PC-9 (cell line): ENCODE results near the gene SLC35E4. TPM values are rescaled to one million over a fixed set of nuclear protein-coding genes. Genes with fewer than 3 reads are reported as not detected.

ENCODE experiments used
- BruUV-seq: library from RNA; stranded (reverse); fragments of 400-500 nt; replicated peaks from 2 replicates; lab custom pipeline; 2021; lab: Mats Ljungman, UMichigan
- CTCF ChIA-PET: fragments of 300-600 bp; sonication (Branson Sonifier 250); formaldehyde crosslinking; loops from one replicate; lab custom pipeline; 2022; ENCODE audit warnings: antibody characterized with exemption; lab: Charles Lee
- POLR2A ChIA-PET: fragments of 300-600 bp; sonication (Branson Sonifier 250); formaldehyde crosslinking; loops from one replicate; lab custom pipeline; 2022; ENCODE audit warnings: antibody characterized with exemption; ENCODE audit not compliant: unreplicated experiment; lab: Charles Lee
- DNase-seq, 2 experiments: peaks; one replicate each; pipeline versions ENCODE4 v3.0.0 to v3.0.0-alpha.2; 2015 to 2022; ENCODE audit warnings: mixed read lengths in 1 of 2
- H2AFZ ChIP-seq: fragments of 200-600 bp; sonication (generic); 2 replicates; pipeline ENCODE4 v1.8.1; 2017; ENCODE audit warnings: antibody characterized with exemption
- H3F3A ChIP-seq: fragments of 200-600 bp; sonication (generic); 2 replicates; pipeline ENCODE4 v1.8.1; 2017; ENCODE audit warnings: antibody characterized with exemption, mild to moderate bottlenecking, low read depth; ENCODE audit not compliant: insufficient read depth
- H3K27ac ChIP-seq: fragments of 200-600 bp; sonication (generic); 2 replicates; pipeline ENCODE4 v1.6.1; 2016; ENCODE audit warnings: mixed run types
- H3K27me3 ChIP-seq: fragments of 200-600 bp; sonication (generic); 2 replicates; pipeline ENCODE4 v1.6.1; 2016; ENCODE audit warnings: low read depth, mixed run types; ENCODE audit not compliant: insufficient read depth
- H3K36me3 ChIP-seq: fragments of 200-600 bp; sonication (generic); 2 replicates; pipeline ENCODE4 v1.6.1; 2016; ENCODE audit warnings: low read depth, mixed run types
- H3K4me1 ChIP-seq: fragments of 200-600 bp; sonication (generic); replicated peaks from 2 replicates; pipeline ENCODE4 v1.6.1; 2016; ENCODE audit warnings: mixed run types; ENCODE audit not compliant: insufficient read depth
- H3K4me2 ChIP-seq: fragments of 200-600 bp; sonication (generic); 2 replicates; pipeline ENCODE4 v1.6.1; 2017; ENCODE audit warnings: mixed run types
- H3K4me3 ChIP-seq: fragments of 200-600 bp; sonication (generic); 2 replicates; pipeline ENCODE4 v1.6.1; 2016; ENCODE audit warnings: mixed run types
- H3K79me2 ChIP-seq: fragments of 200-600 bp; sonication (generic); 2 replicates; pipeline ENCODE4 v1.6.1; 2017; ENCODE audit warnings: low read depth, mixed run types
- H3K9me2 ChIP-seq: fragments of 200-600 bp; sonication (generic); 2 replicates; pipeline ENCODE4 v1.8.1; 2017; ENCODE audit warnings: mild to moderate bottlenecking; ENCODE audit not compliant: insufficient read depth
- H3K9me3 ChIP-seq: fragments of 200-600 bp; sonication (generic); 2 replicates; pipeline ENCODE4 v1.8.1; 2016; ENCODE audit warnings: low read depth; ENCODE audit not compliant: insufficient read depth
- H4K20me1 ChIP-seq: fragments of 200-600 bp; sonication (generic); 2 replicates; pipeline ENCODE4 v1.8.1; 2017; ENCODE audit not compliant: insufficient read depth
- CTCF ChIP-seq: fragments of 200-600 bp; sonication (generic); conservative IDR thresholded peaks from 2 replicates; pipeline ENCODE4 v1.6.1; 2017; ENCODE audit warnings: mixed run types, antibody characterized with exemption, mild to moderate bottlenecking, moderate library complexity
- EZH2 ChIP-seq: fragments of 200-600 bp; sonication (generic); IDR thresholded peaks from 2 replicates; pipeline ENCODE4 v1.8.0; 2017; ENCODE audit warnings: antibody characterized with exemption, low read depth
- intact Hi-C: fragments of 100-400 bp; cut with micrococcal nuclease; formaldehyde crosslinking; loops from one replicate; pipeline ENCODE4 v1.10.0; 2022; ENCODE audit not compliant: unreplicated experiment
- total RNA-seq: library from RNA; stranded (reverse); gene quantifications from 2 replicates; pipeline ENCODE4 v1.2.3, GENCODE V29; 2021

SLC35E4 gene
- total RNA-seq, 1 experiment from 2014 or later = 4.7 TPM

GRCh38 chr22:30610299-30610698 lies 25.3 kb upstream of the SLC35E4 start:
- no TSS peak for BruUV-seq
- CTCF ChIA-PET = interaction anchor here (0.7 kb wide), 1 partner anchor 221 kb away, joined by 3 read pairs; no protein-coding TSS in a partner anchor

GRCh38 chr22:30611197-30611596 lies 24.4 kb upstream of the SLC35E4 start:
- no peaks in the 10 kb centered on the region for H3K36me3 ChIP-seq
- ChIA-PET POLR2A (no interaction called here), CTCF (no interaction called here)
- intact Hi-C loops = no loop called here
- no peak for TF ChIP-seq CTCF
- TF ChIP-seq EZH2 = no peak
- no TSS peak for BruUV-seq
- H2AFZ ChIP-seq = no peak overlapping the region
- H3K4me1 ChIP-seq = peaks cover 31% of the 10 kb centered on the region
- H4K20me1 ChIP-seq = no peaks in the 10 kb centered on the region
- no peaks in the 10 kb centered on the region for H3K79me2 ChIP-seq
- no peak overlapping the region for H3K4me3 ChIP-seq
- DNase-seq = no peak
- no peaks in the 10 kb centered on the region for H3K27me3 ChIP-seq
- no peaks in the 10 kb centered on the region for H3K9me2 ChIP-seq
- H3K4me2 ChIP-seq = no peak overlapping the region
- no peak overlapping the region for H3K27ac ChIP-seq
- H3K9me3 ChIP-seq = no peaks in the 10 kb centered on the region
- peaks cover 20% of the 10 kb centered on the region for H3F3A ChIP-seq

More at GRCh38 chr22:30610299-30610698, 25.3 kb upstream of the SLC35E4 start:
- Histone ChIP-seq H3K36me3 (no peaks in the 10 kb centered on the region), H3K4me1 (peaks cover 36% of the 10 kb centered on the region), H4K20me1 (no peaks in the 10 kb centered on the region), H3K27ac (no peak overlapping the region), H3K9me2 (no peaks in the 10 kb centered on the region), H3K9me3 (no peaks in the 10 kb centered on the region), H3K4me3 (no peak overlapping the region), H3K4me2 (no peak overlapping the region), H3K79me2 (no peaks in the 10 kb centered on the region), H3K27me3 (no peaks in the 10 kb centered on the region), H3F3A (peaks cover 20% of the 10 kb centered on the region), H2AFZ (no peak overlapping the region)
- no peak for DNase-seq
- intact Hi-C loops = no loop called here
- POLR2A ChIA-PET = no interaction called here
- TF ChIP-seq EZH2 = no peak
- no peak for TF ChIP-seq CTCF

- peaks cover 31% of the 10 kb centered on the region for H3K4me1 ChIP-seq
- H3F3A ChIP-seq = peaks cover 20% of the 10 kb centered on the region
- no peaks in the 10 kb centered on the region for H3K9me3 ChIP-seq
- no peaks in the 10 kb centered on the region for H3K27me3 ChIP-seq
- ChIA-PET POLR2A (no interaction called here), CTCF (interaction anchor here (0.6 kb wide), 1 partner anchor 498 kb away, joined by 3 read pairs; no protein-coding TSS in a partner anchor)
- no peak overlapping the region for H3K4me3 ChIP-seq
- H2AFZ ChIP-seq = no peak overlapping the region
- intact Hi-C loops = no loop called here
- no peaks in the 10 kb centered on the region for H3K9me2 ChIP-seq
- BruUV-seq = no TSS peak
- H3K27ac ChIP-seq = no peak overlapping the region
- no peaks in the 10 kb centered on the region for H3K36me3 ChIP-seq
- H4K20me1 ChIP-seq = no peaks in the 10 kb centered on the region
- TF ChIP-seq CTCF (no peak), EZH2 (no peak)
- no peak for DNase-seq
- no peak overlapping the region for H3K4me2 ChIP-seq
- H3K79me2 ChIP-seq = no peaks in the 10 kb centered on the region
Measured at GRCh38 chr22:30612789-30613188, 22.8 kb upstream of the SLC35E4 start.
